Coronary artery (tissue), 2 donors: ENCODE measurements around the gene HELB.

Experiments
- DNase-seq: peaks from one replicate; pipeline ENCODE4 v3.0.0-alpha.2; 2017; ENCODE audit warnings: low spot score
- H3K27ac ChIP-seq, 2 donors: fragments of 200-600 bp; sonication (generic); one replicate each; pipeline ENCODE4 v1.5.1; 2016 to 2019
- H3K4me3 ChIP-seq: fragments of 200-600 bp; sonication (generic); 2 replicates; pipeline ENCODE4 v1.5.1; 2016; ENCODE audit warnings: mild to moderate bottlenecking, moderate library complexity
- TF ChIP-seq, protein P1 (sequence below): fragments of 200-600 bp; sonication (generic); IDR thresholded peaks from one replicate; pipeline ENCODE4 v1.5.1; 2019; ENCODE audit warnings: antibody characterized with exemption

The HELB gene

DNA sequence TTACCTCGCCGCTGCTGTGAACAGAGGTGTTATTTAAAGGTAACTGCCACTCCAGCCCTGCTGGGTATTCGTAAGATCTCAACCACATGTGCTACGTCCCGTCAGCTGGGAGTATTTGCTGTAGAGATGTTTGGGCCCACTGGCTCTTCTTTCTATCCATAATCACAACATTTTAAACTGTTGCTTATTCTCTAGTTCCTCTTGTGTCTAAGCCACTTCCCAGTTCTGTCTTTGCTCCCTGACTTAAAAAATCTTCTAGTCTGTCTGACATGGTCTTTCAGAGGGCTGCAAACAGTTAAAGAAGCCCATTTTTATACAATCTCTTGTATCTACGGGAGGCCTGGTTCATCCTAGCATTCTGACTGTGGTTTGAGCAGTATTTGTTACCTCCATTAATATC is 33.2 kb upstream of the HELB start:
- TF ChIP-seq, protein P1, sequence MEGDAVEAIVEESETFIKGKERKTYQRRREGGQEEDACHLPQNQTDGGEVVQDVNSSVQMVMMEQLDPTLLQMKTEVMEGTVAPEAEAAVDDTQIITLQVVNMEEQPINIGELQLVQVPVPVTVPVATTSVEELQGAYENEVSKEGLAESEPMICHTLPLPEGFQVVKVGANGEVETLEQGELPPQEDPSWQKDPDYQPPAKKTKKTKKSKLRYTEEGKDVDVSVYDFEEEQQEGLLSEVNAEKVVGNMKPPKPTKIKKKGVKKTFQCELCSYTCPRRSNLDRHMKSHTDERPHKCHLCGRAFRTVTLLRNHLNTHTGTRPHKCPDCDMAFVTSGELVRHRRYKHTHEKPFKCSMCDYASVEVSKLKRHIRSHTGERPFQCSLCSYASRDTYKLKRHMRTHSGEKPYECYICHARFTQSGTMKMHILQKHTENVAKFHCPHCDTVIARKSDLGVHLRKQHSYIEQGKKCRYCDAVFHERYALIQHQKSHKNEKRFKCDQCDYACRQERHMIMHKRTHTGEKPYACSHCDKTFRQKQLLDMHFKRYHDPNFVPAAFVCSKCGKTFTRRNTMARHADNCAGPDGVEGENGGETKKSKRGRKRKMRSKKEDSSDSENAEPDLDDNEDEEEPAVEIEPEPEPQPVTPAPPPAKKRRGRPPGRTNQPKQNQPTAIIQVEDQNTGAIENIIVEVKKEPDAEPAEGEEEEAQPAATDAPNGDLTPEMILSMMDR, result no peak
- DNase-seq, result no peak
- no peak overlapping the region for H3K4me3 ChIP-seq
- H3K27ac ChIP-seq, result peak overlapping the region in 1 of 2 donors; percentile 21

DNA sequence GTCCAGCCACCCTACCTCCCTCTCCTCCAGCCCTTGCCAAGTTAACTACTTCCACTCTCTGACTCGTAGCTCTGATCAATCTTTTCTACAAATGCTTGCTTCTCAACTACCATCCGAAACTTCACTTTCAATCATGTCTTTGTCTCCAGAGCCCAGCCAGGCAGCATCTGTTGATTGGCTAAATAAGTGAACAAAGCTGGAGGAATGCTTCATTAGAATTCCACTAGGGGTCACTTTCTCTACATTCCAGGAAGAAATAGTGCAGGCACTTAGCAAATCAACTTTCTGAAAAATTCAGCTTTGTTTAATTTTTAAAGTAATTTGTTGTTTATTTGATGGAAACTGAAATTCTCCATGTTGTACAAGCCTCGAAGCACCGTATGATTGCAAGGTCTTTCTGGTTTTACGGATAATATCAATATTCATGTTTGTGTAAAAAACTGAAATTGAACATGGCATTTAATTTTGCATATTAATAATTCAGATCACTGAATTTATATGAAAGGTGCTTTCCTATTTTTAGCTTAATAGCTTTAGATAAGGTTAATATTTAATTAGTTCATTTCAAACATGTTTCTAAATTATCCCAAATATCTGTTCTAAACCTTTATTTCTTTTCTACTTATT is 32.4 kb upstream of the HELB start:
- no peak for DNase-seq
- Histone ChIP-seq H3K27ac (peak overlapping the region in 1 of 2 donors; percentile 21), H3K4me3 (no peak overlapping the region)
- TF ChIP-seq, protein P1, result peak; percentile 43

DNA sequence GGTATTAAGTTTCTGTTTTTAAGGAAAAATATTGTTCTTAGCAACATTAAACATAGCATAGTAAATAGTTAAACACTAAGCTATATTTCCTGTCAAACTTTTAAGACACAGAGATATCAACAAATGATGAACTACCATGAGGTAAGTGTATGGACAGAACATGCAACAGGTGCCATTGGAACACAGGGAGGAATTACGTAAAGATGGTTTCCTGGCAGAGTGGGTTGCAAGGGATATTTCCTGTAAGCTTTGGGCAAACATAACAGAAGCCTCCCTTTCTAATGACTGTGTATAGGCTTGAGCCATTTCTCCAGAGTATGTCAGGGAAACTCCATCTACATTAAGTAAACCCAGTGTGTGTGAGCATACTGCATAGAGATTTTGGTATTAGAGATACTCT is 31.7 kb upstream of the HELB start:
- H3K27ac ChIP-seq, result no peak overlapping the region
- TF ChIP-seq, protein P1, result no peak
- no peak for DNase-seq
- no peak overlapping the region for H3K4me3 ChIP-seq

DNA sequence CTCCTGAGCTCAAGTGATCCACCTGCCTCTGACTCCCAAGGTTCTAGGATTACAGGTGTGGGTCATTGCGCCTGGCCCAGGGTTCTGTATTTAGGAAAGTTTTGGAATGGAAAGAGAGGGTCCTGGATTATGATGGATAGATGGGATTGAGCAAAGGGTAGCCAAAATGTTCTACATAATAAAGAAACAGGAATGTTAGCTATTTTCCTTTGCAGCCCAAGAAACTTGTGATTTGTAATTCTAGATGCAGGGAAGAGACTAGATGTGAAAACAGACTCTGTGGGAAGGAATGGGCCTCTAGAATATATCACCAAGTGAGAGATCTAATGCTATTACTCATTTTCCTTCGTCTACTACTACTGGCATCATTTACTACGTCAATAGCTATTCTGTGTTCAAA is 29.6 kb upstream of the HELB start:
- no peak for DNase-seq

DNA sequence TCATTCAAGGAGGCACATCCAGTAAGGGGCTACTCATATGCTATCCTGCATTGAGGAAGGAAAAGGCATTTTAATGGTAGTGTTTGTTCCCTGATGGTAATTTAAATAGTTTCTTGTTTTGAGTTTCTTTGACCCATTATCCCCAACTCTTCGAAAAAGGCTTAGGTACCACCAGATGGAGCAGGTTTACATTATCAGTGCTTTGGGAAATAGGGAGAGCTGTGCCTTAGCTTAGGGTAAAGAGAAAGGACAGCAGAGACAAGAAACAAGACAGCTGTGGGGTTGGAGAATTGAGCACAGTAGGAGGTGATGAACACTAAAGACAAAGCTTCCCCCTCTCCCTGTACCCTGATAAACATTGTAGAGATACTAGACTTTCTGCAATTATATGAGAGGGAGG is 29.1 kb upstream of the HELB start:
- no peak for DNase-seq
- no peak overlapping the region for H3K4me3 ChIP-seq
- no peak overlapping the region for H3K27ac ChIP-seq
- TF ChIP-seq, protein P1, result no peak

More for the DNA sequence above, 29.6 kb upstream of the HELB start:
- TF ChIP-seq, protein P1, result no peak
- no peak overlapping the region for H3K4me3 ChIP-seq
- no peak overlapping the region for H3K27ac ChIP-seq

DNA sequence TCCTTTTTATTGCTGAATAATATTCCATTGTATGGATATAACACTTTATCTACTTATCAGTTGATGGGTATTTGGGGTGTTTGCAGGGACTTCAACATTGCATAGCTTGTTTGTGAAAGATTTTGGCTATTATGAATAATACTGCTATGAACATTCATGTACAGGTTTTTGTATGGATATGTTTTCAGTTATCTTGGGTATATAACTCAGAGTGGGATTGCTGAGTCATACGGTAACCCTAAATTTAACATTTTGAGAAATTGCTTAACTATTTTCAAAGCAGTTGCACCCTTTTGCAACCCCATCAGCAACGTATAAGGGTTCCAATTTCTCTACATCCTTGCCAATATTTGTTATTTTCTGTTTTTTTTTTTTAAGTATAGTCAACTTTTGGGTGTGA is 27.3 kb upstream of the HELB start:
- DNase-seq, result no peak
- H3K4me3 ChIP-seq, result no peak overlapping the region
- H3K27ac ChIP-seq, result no peak overlapping the region
- TF ChIP-seq, protein P1, result no peak

DNA sequence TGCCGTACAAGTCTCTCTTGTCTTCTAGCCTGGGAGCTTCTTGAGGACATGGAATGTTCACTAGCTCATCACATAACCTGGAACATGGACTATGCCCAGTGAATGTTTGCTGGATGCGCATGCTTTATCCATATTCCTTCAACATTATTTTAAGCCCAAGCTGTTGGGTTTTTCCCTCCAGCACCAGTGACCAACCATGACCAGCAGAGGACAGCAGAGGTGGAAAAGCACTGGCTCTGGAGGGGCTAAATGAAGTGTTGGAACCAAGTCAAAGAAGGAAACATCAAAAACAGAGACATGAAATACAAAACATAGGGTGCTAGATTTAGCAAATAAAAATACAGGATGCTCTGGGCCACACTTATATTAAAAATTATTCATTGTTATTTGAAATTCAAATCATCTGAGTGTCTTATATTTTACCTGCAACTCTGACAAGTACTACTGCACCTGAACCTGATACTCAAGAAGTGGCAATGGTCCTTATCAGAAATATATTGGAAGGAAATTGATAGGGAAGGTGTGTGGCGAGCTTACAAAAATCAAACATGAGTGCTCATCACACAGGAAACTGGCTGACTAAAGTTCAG is 23.1 kb upstream of the HELB start:
- no peak for DNase-seq
- TF ChIP-seq, protein P1, result no peak
- H3K27ac ChIP-seq, result no peak overlapping the region
- no peak overlapping the region for H3K4me3 ChIP-seq
